HG02588 (cell line): ENCODE data around the gene DDN.

Experiments used
- ATAC-seq: cut with Tn5 transposase; IDR thresholded peaks from one replicate; pipeline ENCODE4 v1.9.1; 2021; ENCODE audit warnings: mild to moderate bottlenecking, moderate library complexity; ENCODE audit not compliant: unreplicated experiment

The DDN gene

DNA sequence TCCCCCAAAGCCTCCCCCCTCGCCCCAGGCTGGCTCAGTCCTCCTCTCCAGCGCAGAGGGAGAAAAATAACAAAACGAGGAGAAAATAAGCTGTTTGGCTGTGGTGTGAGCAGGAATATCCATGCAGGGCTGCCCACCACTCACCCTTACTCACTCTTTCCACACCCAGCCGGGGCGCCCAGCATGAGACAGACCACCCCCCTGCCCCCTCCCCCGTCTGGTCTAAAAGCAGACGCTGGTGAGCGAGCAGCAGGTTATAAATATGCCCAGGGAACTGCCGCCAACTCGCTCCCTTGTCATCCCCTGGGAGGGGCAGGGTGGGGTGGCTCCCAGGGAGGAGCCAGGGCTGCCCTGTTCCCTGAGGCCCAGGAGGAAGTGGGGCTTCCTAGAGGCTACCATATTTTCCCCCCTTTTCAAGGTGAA is 13.7 kb downstream of the DDN start:
- no peak for ATAC-seq

DNA sequence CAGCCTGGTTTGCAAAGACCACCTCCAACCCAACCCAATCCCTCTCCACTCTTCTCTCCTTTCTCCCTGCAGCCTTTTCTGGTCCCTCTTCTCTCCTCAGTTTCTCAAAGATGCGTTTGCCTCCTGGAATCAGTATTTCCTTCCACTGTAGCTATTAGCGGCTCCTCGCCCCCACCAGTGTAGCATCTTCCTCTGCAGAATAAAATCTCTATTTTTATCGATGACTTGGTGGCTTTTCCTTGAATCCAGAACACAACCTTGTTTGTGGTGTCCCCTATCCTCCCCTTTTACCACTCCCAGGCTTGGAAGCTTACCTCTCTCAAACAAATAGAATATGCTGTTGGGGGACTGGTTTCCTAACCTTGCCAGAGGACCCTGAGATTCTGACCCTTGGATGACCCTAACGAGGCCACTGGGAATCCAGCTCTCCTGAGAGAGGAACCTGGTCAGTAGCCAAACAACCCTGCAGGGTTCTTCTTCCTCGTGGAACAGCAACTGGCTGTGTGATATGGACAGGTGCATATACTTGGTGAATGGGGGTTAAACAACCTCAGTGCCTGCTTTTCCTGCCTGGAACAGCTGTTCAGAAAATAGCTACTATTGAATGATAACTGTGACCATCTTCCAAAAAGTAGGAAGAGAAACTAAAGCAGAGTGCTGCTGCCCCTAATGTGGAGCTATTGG is 16.6 kb downstream of the DDN start:
- no peak for ATAC-seq

DNA sequence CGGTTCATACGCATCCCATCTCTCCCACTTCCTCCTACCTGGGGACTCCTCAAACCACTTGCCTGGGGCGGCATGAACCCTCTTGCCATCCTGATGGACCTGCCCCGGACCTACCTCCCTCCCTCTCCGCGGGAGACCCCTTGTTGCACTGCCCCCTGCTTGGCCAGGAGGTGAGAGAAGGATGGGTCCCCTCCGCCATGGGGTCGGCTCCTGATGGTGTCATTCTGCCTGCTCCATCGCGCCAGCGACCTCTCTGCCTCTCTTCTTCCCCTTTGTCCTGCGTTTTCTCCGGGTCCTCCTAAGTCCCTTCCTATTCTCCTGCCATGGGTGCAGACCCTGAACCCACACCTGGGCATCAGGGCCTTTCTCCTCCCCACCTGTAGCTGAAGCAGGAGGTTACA is 17.4 kb downstream of the DDN start:
- ATAC-seq, result no peak

DNA sequence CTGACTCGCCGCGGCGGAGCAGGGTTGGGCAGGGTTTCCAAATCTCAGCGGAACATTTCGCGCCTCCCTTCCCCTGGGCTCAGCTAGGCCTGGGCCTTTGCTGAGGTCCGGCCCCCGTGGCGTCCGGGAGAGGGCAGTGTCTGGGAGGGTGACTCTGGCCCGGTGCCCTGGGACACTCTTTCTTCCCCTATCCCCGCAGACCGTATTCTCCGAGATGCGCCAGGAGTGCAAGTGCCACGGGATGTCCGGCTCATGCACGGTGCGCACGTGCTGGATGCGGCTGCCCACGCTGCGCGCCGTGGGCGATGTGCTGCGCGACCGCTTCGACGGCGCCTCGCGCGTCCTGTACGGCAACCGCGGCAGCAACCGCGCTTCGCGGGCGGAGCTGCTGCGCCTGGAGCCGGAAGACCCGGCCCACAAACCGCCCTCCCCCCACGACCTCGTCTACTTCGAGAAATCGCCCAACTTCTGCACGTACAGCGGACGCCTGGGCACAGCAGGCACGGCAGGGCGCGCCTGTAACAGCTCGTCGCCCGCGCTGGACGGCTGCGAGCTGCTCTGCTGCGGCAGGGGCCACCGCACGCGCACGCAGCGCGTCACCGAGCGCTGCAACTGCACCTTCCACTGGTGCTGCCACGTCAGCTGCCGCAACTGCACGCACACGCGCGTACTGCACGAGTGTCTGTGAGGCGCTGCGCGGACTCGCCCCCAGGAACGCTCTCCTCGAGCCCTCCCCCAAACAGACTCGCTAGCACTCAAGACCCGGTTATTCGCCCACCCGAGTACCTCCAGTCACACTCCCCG is 18.0 kb downstream of the DDN start:
- no peak for ATAC-seq

DNA sequence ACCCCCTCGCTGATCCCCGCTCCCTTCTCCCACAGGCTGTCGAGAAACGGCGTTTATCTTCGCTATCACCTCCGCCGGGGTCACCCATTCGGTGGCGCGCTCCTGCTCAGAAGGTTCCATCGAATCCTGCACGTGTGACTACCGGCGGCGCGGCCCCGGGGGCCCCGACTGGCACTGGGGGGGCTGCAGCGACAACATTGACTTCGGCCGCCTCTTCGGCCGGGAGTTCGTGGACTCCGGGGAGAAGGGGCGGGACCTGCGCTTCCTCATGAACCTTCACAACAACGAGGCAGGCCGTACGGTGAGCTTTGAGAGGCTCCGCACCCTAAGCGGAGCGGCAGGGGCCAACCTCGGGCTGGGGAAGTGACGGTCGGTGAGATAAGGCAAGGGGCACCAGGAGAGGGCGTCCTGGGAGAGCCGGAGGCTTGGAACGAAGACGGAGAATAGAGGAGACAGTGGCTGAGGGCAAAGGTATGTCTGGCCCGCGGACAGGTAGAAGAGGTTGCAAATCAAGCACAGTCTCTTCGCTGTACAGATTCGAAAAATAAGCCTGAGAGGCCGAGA is 18.7 kb downstream of the DDN start:
- ATAC-seq, result no peak

DNA sequence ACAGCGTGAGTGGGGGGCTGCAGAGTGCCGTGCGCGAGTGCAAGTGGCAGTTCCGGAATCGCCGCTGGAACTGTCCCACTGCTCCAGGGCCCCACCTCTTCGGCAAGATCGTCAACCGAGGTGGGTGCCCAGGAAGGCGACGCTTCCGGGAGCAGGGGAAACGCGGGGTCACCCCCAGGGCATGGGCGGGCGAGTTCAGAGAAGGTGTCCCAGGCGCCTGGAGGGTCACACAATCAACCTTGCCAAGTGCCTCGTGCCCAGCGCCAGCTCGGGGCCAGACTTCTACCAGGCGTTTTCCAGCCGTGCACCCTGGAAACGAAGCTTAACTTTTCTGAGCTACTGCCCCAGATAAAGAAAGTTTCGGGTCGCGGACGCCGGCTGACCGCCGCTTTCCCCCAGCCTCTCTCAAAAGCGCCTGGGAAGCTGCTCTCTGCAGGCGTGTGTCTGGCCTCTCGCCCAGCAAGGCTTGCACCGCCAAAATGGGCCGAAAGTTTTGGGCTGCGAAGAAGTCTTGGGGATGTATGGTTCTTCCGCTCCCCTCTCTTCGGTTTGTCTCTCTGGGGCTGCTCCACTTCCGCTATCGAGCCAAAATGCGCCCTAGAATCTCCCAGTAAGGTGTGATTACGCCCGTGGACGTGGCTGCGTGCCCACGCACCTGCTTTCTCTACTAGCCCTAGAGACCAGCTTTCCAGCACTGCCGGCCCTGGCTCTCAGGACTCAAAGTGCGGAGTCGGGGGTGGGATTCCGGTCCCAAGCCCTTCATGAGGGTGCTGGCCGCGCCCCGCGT is 19.4 kb downstream of the DDN start:
- no peak for ATAC-seq

DNA sequence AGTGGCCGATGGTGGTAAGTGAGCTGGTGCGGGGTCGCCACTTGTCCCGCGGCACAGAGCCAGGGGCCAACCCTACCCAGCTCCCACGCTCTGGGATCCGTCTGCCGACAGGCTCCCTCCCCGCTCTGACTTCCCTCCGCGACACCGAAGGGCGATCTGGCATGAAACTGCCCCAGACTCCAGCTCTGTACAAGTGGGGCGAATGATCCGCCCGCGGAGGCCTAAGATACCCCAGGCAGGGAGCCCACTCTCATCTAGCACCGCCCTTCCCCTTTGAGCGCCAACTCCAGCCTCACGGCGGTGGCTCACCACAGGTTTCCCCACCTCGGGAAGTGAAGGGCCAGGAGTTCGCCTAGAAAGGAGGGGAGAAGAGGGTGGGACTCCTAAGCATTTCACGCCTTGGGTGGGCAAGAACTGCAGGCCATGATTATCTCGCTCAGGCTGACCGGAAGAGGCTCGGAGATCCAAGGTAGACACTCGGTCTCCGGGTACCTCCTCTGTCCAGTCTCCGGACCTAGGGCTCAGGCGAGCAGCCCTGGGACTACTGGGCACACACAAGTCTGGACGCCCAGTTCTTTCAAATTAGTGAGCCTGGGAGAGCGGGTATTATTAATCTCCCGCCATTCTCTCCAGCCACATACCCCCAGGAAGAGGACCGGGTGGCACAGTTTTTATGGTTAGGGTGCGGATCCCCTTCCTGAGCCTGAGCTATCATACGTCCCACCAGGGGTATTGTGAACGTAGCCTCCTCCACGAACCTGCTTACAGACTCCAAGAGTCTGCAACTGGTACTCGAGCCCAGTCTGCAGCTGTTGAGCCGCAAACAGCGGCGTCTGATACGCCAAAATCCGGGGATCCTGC is 20.2 kb downstream of the DDN start:
- no peak for ATAC-seq

DNA sequence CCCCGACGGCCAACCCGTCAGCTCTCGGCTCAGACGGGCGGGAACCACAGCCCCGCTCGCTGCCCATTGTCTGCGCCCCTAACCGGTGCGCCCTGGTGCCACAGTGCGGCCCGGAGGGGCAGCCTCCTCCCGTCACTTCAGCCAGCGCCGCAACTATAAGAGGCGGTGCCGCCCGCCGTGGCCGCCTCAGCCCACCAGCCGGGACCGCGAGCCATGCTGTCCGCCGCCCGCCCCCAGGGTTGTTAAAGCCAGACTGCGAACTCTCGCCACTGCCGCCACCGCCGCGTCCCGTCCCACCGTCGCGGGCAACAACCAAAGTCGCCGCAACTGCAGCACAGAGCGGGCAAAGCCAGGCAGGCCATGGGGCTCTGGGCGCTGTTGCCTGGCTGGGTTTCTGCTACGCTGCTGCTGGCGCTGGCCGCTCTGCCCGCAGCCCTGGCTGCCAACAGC is 20.9 kb downstream of the DDN start, which contains the start of gene WNT1:
WNT1 (plus strand) TSS at position 32 of the 450 bp plus-strand sequence; CDS start at position 361, 329 bp downstream.
- peak; percentile 5 for ATAC-seq

DNA sequence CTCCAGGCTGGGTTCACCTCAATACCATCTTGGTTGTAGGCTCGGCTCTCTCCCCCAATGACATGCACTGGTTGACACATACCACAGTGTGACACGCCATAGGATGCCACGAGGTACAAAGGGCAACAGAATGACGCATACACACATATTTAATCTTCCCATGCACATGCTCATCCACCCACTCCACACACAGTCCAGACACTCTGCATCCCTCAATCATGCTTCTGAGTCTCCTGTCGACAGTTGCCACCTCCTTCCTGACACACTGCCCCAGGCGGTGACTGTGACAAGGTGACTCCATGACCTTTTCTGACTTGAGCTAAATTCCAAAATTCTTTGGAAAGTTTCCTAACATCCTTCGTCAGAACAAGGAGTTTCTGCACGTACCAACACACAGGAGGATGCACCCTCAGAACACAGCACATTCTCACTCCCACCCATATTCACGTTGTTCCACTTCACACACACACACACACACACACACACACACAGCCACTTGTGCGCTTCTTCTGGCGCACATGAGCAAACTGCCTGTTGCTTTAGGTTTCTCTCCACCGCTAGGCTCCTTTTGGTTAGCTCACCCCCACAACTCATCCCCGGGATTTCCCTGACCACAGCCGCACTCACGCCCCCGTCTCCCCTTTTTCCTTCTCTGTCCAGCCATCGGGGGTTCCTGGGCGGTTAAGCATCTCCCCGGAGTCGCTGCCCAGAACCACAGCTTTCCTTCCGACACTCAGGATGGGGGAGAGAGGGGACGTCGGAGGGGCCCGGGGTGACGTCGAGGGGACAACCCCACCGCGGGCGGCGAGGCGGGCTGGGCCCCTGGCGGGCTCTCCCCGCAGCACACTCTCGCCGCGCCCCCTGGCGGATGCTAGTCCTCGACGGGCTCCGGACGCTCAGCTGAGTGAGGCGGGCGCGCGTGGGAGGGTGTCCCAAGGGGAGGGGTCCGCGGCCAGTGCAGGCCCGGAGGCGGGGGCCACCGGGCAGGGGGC is 21.6 kb downstream of the DDN start:
- ATAC-seq, result peak; percentile 55

DNA sequence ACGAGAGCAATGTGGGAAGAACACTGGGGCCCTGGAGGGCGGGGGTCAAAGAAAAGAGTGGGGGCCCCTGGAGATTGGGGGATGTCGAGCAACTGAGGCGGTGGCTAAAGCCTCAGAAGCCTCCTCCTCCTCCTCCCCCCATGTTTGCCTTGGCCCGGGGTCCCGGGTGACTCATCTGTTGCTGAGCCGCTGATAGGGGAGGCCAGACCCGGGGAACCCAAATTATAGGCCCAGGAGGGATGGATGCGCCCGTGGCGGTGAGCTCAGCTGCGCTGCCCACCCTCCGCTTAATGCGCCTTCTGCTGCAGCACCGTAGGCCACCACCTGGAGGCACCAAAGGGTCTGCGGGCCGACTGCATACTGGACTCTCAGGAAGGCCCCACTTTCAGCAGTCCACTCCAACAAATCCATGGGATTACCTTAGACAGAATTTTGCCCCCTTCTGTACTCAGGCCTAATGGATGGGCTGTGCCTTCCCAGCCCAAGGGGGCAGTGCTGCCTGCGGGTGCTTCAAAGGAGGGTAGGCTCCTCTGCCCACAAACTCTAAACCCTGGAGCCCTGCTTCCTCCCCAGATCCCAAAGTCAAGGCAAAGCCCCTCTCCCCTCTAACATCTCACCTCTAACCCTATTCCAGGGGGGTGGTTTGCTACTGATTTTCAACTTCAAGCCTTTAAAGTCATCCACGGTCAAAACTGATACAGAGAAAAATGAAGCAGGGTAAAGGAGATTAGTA is 25.1 kb downstream of the DDN start:
- no peak for ATAC-seq

DNA sequence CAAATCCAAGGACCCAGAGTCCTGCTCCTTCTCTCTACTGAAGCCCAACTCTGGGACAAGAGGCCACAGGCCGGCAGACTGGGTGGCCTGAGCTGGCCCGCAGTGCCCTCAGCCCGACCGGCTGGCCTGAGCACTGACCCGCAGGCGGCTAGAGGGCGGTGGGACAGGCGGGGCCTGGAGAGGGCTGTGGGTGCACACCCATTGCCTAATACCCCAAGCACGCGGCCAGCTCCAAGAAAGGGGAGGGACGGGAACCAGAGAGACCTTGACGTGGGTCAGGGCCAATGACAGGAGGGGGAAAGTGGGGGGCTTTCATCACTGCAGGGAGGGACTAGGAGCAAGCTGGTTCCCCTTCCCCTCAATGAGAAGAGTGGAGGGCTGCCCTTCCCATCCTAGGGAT is 25.6 kb downstream of the DDN start:
- no peak for ATAC-seq

DNA sequence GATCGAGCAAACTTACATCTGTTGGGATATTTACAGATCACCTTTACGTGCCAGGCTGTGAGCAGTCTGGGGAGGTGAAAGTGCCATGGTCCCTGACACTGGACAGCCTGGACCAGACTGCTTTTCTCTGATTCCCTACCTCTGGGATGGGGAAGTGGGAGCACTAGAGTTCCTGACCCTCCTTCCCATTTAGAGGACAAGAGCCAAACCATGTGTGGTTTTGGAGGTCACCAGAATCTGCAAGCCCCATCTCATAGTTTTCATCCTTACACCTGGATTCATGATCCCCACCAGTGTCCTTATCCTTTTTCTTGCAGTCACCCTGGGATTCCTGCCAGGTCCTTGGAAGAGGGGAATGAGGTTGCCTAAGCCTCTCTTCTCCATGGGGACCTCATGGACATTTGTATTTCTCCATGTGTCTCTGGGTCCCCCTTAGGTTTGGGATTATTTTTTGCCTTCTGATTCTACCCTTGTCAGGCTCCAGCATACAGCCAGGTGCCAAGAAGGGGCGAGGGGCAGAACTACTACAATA is 26.2 kb downstream of the DDN start:
- ATAC-seq, result no peak

DNA sequence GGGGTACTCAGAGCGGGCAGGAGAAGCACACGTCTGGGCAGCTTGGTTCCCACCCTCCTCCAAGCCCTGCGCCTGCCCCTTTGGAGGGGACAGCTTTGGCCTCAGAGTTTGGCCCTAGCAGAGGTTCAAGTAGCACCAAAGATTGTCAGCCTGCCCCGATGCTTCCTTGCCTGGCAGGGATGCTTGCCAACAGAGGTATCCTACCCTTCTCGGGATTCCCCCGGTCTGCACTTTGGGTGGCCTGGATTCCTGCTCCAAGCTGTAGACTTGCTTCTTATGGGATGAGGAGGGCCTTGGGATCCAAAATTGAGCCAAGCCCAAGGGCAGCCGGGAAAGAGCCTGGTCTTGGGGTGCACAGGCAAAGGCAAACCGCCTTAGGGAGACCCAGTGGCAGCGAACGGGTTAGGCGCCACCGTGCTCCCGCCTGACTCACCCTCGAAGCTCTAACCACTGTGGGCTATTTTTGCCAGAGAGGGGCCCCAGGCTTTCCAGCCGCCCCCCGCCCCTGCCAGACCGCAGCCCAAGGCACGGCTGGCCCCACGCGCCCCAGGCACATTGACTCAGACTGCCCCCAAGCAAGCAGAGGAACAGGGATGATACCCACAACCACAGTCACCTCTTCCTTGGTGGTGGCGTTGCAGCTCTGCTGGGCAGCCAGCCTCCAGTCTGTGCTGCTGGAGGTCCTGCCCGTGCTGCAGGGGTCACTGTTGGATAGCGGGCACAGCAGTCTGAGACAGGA is 26.8 kb downstream of the DDN start:
- no peak for ATAC-seq

DNA sequence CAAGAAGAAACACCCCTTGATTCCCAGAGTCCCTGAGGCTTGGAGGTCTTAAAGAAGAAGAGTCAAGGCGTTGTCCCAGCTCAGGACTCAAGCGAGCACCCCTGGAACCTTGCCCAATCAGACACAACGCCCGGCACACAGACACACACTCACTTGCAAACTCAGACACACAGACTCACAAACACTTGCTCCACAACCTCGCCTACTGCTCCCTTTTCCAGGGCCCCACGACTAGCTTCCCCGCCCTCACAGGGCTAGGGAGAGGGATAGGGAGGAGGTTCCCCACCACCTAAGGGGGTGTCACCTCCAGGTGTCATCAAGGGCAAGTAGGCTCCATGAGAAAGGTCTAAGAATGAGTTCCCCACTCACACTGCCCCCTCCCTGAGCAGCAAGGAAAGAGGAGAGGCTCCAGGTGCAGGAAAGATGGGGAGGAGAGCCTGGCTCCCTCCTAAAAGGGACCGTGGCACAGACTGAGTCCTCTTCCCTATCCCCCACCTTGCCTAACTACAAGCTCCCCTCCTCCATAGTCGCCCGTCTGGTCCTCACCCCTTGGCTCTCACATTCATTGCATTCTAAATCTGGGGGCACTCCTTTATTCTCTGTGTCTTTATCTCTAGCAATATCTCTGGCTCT is 28.4 kb downstream of the DDN start:
- no peak for ATAC-seq

DNA sequence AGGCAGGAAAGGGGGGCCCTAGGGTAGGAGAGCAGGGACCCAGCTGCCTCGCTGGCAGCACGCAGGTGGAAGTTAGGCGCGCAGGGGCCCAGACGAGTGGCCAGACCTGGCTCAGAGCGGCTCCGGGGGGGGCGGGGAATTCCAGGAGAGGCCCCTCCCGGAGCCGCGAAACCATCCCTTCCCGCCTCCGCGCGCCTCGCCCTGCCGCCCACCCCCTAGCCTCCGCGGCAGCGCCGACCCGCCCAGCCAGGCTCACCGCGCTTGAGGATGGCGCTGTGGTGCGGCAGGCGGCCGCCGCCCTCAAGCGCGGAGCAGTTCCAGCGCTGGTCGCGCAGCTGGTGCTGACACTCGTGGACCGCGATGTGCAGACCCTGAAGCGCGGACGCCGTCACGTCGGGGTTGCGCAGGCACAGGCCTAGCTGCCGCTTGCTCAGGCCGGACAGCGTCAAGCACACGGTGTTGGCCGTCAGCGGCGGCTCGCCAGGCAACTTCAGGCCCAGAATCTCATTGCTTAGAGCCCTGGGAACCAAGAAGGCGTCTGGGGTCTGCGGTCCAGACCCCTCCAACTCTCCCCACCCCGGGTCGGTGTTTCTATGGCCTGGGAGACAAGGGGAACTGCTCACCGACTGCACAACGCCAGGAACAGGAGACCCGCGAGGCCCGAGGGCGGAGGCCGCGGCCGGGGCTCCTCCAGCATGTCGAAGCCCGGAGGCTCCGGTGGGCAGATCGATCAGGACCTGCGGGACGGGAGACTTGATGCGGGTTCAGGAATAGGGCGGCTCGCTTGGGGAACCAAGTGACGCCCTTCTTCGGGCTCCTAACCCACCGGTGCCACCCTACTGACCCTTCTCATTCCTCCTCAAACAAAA is 29.1 kb downstream of the DDN start:
- ATAC-seq, result no peak

DNA sequence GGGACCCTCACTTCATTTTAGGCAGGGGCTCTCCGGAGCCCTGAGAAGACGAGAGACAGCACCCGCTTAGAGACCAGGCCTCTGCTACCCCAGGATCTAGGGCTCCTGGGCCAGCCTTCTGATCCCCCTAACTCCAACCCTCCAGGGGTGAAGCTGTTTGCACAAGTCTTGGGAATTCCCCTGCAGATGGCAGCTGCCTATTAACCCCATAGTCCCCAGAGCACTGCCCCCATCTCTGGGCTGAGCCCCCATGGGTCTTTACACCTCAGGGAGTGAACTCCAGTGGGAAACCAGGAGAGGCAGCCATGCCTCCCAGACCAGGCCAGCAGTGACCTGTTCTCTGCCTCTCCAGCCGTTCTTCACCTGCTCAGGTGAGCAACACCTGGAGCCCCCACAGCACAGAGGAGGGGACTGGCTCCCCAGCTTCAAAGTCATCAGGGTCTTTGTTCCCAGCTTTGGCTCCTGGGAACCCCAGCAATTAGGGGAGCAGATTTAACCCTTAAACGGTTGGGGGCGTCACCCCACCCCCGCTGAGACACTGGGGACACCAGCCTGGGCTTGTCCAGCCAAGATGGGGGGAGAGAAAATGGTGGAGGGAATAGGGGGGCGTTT is 29.9 kb downstream of the DDN start:
- no peak for ATAC-seq
